ENCODE data around the gene POTEH.
"Not testable (repeated sequence)": the region's sequence is repeated elsewhere in the genome, so short reads cannot be mapped to it uniquely, and the experiment has no call there.

- TF ChIP-seq CTCF (IDR thresholded peaks at IDR 0.05; ENCODE audit: extremely low read depth in 1 of 2, insufficient read depth in 1 of 2, low read depth in 1 of 2, low read length in 2 of 2); GATA2 (IDR thresholded peaks at IDR 0.05; ENCODE audit: insufficient read depth, insufficient read length, low read depth, low read length); POLR2A (IDR thresholded peaks at IDR 0.05; ENCODE audit: low read depth, low read length); JUN (IDR thresholded peaks at IDR 0.05; ENCODE audit: borderline replicate concordance, insufficient read depth, insufficient read length, low read depth); EZH2 (IDR thresholded peaks at IDR 0.05; ENCODE audit: borderline replicate concordance, low read depth, low read length, severe bottlenecking): not testable (repeated sequence)
Measured at GRCh38 chr22:15684115-15684514, 5.7 kb upstream of the POTEH start.

All from endothelial cell of umbilical vein (primary cell).